Fibroblast of mammary gland (primary cell): ENCODE data around the gene KRTAP10-4.

Experiments used
- DNase-seq: peaks from one replicate; pipeline ENCODE4 v3.0.0-alpha.2; 2010; ENCODE audit warnings: low read depth
- H3K4me3 ChIP-seq: 2 replicates; pipeline ENCODE4 v1.5.1; 2011; ENCODE audit warnings: low read depth, mild to moderate bottlenecking, low read length, moderate library complexity; ENCODE audit not compliant: control insufficient read depth
- TF ChIP-seq, protein P1 (sequence below): conservative IDR thresholded peaks from 2 replicates; pipeline ENCODE4 v1.5.1; 2011; ENCODE audit warnings: low read depth, low read length, inconsistent platforms; ENCODE audit not compliant: control insufficient read depth, insufficient read depth

The KRTAP10-4 gene

DNA sequence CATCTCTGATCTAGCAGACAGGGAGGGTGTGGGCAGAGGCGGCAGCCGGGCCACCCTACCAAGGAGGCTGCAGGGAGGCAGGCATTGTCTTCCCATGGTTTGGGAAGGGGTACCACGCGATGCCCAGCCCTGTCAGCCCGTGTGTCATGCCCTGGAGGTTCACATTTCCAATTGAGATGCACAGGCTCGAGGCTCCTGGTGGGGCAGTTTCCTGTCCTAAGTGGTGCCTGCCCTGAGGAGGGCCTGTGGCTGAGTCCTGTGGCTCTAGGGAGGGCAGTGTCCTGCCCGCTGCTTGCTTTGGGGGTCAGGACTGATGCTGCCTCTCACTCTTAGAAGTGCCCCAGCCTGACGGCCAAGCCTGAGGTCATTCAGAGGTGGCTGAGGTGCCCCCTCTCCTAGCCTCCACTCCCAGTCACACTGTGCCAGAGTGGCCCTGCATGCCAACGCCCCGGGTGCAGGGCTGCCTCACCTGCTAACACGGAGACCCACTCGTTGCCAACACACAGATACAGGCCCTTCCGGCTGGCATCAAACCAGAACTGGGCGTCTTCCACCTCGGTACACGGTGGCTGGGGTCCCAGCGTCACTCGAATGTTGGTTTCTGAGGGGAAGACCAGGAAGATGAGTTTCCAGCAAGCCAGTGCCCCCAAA is 45.4 kb upstream of the KRTAP10-4 start:
- DNase-seq: no peak
- no peak overlapping the region for H3K4me3 ChIP-seq
- TF ChIP-seq, protein P1, sequence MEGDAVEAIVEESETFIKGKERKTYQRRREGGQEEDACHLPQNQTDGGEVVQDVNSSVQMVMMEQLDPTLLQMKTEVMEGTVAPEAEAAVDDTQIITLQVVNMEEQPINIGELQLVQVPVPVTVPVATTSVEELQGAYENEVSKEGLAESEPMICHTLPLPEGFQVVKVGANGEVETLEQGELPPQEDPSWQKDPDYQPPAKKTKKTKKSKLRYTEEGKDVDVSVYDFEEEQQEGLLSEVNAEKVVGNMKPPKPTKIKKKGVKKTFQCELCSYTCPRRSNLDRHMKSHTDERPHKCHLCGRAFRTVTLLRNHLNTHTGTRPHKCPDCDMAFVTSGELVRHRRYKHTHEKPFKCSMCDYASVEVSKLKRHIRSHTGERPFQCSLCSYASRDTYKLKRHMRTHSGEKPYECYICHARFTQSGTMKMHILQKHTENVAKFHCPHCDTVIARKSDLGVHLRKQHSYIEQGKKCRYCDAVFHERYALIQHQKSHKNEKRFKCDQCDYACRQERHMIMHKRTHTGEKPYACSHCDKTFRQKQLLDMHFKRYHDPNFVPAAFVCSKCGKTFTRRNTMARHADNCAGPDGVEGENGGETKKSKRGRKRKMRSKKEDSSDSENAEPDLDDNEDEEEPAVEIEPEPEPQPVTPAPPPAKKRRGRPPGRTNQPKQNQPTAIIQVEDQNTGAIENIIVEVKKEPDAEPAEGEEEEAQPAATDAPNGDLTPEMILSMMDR: no peak

DNA sequence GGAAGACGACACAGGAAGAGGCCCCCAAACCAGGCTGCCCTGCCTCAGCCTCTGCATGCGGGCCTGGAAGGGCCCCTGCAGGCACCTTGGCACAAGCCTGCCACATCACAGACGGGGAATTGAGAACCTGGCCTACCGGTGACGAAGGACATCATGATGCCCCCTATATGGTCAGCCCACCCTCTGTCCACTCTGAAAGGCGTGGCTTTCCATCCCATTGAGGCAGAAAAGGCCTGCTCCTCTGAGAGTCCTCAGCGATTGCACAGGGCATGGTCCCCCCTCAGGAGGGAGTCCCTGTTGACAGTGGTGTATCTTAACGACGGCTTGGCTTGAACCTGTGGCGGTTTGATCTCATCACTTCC is 44.9 kb upstream of the KRTAP10-4 start:
- TF ChIP-seq, protein P1: no peak
- no peak overlapping the region for H3K4me3 ChIP-seq
- no peak for DNase-seq

DNA sequence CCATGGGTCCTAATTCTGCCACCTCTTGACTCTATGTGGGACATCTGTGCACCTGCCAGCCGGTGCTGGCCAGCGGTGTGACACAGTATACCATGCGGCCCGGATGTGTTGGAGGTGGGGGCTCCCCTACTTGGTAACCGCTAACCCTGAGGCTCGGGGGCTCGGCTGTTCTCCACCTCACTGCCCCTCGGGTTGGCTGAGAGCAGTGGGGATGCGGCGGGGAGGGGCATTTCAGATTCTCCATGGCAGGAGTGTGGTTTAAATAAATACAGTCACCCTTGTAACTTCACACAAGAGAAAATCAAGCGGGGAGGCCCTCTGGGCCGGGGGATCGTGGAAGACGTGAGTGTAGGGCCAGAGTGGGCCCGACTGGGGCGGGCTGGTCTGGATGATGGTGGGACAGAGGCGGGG is 44.5 kb upstream of the KRTAP10-4 start:
- TF ChIP-seq, protein P1: no peak
- no peak overlapping the region for H3K4me3 ChIP-seq
- DNase-seq: no peak

DNA sequence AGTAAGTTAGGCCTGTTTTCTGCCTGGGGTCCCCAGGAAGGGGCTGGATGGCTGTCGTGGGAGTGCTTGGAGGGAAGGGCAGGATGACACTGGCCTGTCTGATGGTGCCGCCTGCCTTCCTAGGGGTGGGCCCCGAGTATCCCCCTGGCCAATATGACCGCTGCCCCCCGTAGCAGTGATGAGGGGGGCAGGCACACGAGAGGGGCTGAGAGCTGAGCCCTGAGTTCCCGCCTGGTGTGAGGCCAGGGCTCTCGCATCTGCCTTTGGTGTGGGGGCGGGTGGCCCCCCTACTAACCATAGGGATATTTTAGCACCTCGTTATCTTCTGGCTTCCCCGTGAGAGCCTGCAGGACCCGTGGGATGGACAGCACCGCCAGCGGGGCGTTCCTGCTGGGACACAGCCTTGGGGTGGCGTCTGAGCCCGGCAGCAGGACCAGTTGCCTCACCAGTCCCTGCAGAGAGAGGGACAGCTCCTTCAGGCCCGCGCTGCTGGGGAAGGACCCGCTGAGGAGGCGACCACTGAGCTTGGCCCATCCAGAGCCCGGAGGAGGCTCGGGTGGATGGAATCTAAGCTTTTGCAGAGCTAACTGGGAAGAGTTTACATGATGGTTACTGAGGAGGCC is 43.9 kb upstream of the KRTAP10-4 start:
- H3K4me3 ChIP-seq: no peak overlapping the region
- no peak for DNase-seq
- TF ChIP-seq, protein P1: no peak

DNA sequence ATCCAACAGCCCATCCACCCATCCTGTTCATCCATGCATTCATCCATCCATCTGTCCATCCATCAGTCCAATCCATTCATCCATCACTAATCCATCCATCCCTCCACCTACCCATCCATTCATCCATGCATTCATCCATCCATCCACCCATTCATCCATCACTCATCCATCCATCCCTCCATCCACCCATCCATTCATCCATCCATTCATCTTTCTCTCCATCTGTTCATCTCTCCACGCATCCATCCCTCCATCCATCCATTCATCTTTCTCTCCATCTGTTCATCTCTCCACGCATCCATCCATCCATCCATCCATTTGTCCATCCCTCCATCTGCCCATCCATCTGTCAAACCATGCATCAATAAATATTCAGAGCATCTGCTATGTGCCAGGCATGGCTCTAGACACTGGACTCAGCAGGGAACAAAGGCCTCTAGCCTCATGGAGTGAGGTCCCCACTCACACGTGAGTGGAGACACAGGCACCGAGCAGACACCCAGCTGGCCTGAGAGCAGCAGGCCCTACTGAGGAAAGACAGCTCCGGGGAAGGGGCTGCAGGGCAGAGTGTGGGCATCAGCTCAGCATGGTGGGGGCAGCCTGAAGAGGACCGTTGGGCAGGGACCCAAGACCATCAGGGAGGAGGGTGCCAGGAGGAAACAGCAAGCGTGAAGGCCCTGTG is 43.2 kb upstream of the KRTAP10-4 start:
- DNase-seq: no peak
- TF ChIP-seq, protein P1: no peak
- no peak overlapping the region for H3K4me3 ChIP-seq

DNA sequence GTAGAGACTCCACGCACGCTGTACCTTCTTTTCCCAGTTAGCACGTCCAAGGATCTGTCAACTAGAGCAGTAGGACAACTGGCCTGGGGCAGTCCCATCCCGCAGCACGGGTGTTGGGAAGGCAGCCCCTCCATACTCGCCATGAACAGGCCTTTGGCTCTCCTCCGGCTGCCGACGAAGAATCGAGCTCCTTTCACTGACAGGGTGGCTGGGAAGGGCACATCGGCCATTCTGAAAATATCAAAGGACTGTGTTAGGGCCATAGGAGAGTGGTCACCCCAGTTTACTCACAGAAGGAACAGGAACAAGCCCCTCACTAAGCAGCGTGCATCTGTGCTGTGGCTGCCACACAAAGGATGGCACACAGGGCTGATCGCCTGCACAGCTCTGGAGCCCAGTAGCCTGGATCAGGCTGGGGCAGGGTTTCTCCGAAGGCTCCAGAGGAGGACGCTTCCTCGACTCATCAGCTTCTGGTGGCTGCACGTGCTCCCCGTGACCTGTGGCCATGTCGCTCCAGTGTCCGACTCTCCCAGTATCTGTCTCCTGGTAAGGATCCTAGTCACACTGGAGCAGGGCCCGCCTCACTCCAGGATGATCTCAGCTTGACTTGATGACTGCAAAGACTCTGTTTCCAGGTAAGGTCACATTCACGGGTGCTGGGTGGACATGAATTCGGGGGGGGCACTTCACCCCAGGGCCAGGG is 42.5 kb upstream of the KRTAP10-4 start:
- TF ChIP-seq, protein P1: no peak
- DNase-seq: no peak
- no peak overlapping the region for H3K4me3 ChIP-seq
